Measurements from ENCODE around the gene LRG1.

LRG1 gene

DNA sequence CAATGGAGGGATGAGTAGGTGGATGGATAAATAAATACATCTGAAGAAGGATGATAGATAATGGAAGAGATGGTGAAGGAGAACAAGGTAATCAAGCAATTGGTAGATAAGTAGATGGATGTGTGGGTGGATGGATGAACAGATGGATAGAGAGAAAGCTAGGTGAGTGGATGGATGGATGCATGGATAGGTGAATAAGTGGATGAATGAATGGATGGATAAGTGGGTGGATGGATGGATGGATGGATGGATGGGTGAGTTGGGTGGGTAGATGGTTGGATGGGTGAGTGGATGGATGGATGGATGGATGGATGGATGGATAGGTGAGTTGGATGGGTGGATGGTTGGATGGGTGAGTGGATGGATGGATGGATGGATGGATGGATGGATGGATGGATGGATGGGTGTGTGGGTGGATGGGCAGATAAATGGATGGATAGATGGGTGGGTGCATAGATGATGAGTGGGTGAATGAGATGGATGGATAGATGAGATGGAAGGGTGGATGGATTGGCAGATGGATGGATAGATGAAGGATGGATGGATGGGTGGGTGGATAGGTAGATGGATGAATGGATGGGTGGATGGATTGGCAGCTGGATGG, 13.4 kb upstream of the LRG1 start:
- DNase-seq (ENCODE audit: low read depth in 1 of 2, low spot score in 1 of 2) = no peak
- TF ChIP-seq SPI1 (IDR thresholded peaks at IDR 0.05; ENCODE audit: borderline replicate concordance, low read depth) (no peak), REST (IDR thresholded peaks at IDR 0.05; ENCODE audit: insufficient replicate concordance, low read depth) (no peak), POLR2AphosphoS5 (IDR thresholded peaks at IDR 0.05; ENCODE audit: low read depth) (no peak), GABPA (IDR thresholded peaks at IDR 0.05; ENCODE audit: low read depth) (no peak)
- H3K27me3 ChIP-seq (ENCODE audit: insufficient read depth, poor library complexity, severe bottlenecking) = no peaks in the 10 kb centered on the region
- no peak overlapping the region for H3K27ac ChIP-seq (replicated peaks)
- no peak overlapping the region for H3K4me3 ChIP-seq (replicated peaks; ENCODE audit: insufficient read depth, low read length)

DNA sequence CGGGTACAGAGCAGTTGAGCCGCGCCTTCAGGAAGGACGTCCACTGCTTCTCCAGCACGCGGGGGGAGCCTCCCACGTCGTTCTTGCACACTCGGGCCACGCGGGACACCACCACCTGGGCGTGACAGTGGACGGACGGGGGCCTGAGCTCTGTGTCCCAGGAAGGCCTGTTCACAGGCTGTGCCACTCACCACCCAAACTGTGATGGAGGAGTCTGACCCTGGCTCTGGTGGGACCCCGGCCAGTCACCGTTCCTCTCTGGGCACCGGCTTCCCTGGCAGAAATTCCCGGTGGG, 12.6 kb upstream of the LRG1 start:
- Histone ChIP-seq H3K4me3 (replicated peaks; ENCODE audit: insufficient read depth, low read length) (no peak overlapping the region), H3K27me3 (ENCODE audit: insufficient read depth, poor library complexity, severe bottlenecking) (no peaks in the 10 kb centered on the region)
- TF ChIP-seq CTCF (IDR thresholded peaks at IDR 0.05; ENCODE audit: insufficient read depth, low read length) (no peak), POLR2AphosphoS5 (IDR thresholded peaks at IDR 0.05; ENCODE audit: low read depth) (no peak), SPI1 (IDR thresholded peaks at IDR 0.05; ENCODE audit: borderline replicate concordance, low read depth) (no peak), GABPA (IDR thresholded peaks at IDR 0.05; ENCODE audit: low read depth) (no peak), REST (IDR thresholded peaks at IDR 0.05; ENCODE audit: insufficient replicate concordance, low read depth) (no peak)

DNA sequence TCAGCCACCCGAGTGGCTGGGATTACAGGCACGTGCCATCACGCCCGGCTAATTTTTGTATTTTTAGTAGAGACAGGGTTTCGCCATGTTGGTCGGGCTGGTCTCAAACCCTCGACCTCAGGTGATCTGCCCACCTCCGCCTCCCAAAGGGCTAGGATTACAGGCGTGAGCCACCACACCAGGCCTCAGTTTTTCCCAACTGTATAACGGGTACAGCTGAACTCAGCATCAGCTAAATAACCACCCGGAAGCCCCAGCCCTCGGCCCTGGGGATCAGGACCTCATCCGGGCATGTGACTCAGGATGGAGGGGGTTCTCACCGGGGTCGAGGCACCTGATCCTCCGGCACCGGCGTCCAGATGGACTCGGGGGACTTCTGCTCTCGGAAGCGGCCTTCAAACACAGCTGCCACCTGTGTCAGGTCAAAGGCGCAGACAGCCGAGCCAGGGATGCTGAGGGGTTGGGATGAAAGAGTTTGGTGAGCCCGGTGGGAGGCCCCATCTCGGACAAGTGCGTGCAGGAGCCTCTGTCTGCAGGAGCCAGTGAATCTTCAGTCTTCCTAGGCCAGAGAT, 10.7 kb upstream of the LRG1 start:
- Histone ChIP-seq H3K27ac (replicated peaks) (no peak overlapping the region), H3K4me3 (replicated peaks; ENCODE audit: insufficient read depth, low read length) (no peak overlapping the region), H3K27me3 (ENCODE audit: insufficient read depth, poor library complexity, severe bottlenecking) (no peaks in the 10 kb centered on the region)
- no peak for TF ChIP-seq GABPA (IDR thresholded peaks at IDR 0.05; ENCODE audit: low read depth)
- no peak for TF ChIP-seq POLR2AphosphoS5 (IDR thresholded peaks at IDR 0.05; ENCODE audit: low read depth)
- DNase-seq (ENCODE audit: low read depth in 1 of 2, low spot score in 1 of 2) = no peak

More for the DNA sequence above, 12.6 kb upstream of the LRG1 start:
- no peak for DNase-seq (ENCODE audit: low read depth in 1 of 2, low spot score in 1 of 2)
- H3K27ac ChIP-seq (replicated peaks) = no peak overlapping the region

DNA sequence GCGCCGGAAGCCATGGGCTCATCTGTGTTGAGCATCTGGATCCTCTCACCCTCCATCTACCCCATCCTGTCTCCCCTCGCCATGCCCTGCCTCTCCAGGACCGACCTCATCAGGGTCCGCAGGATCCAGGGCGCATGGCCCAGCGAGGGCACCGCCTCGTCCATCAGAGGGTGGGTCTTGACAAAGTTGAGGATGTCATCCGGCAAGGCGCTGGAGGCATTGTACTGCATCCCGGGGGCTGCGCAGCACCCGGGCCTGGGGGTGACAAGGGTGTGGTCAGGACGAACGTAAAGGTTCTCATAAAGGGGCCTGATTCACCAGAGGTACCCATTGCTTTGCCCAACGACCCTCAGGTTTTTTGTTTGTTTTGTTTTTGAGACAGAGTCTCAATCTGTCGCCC, 10.2 kb upstream of the LRG1 start:
- Histone ChIP-seq H3K4me3 (replicated peaks; ENCODE audit: insufficient read depth, low read length) (no peak overlapping the region), H3K27ac (replicated peaks) (no peak overlapping the region), H3K27me3 (ENCODE audit: insufficient read depth, poor library complexity, severe bottlenecking) (no peaks in the 10 kb centered on the region)
- DNase-seq (ENCODE audit: low read depth in 1 of 2, low spot score in 1 of 2) = no peak
- no peak for TF ChIP-seq GABPA (IDR thresholded peaks at IDR 0.05; ENCODE audit: low read depth)
- TF ChIP-seq POLR2AphosphoS5 (IDR thresholded peaks at IDR 0.05; ENCODE audit: low read depth) = no peak
- TF ChIP-seq REST (IDR thresholded peaks at IDR 0.05; ENCODE audit: insufficient replicate concordance, low read depth) = no peak
- no peak for TF ChIP-seq SPI1 (IDR thresholded peaks at IDR 0.05; ENCODE audit: borderline replicate concordance, low read depth)
- no peak for TF ChIP-seq CTCF (IDR thresholded peaks at IDR 0.05; ENCODE audit: insufficient read depth, low read length)
